ENCODE data around the gene PCNX3. TPM values are rescaled to one million over a fixed set of nuclear protein-coding genes. Genes with fewer than 3 reads are reported as not detected.
A peak's percentile ranks its signal among the peaks of the same experiment; 100 is the strongest.
"Not testable (repeated sequence)": the region's sequence is repeated elsewhere in the genome, so short reads cannot be mapped to it uniquely, and the experiment has no call there.

PCNX3 gene
- total RNA-seq, 1 experiment from 2014 or later: 25.9 TPM

DNA sequence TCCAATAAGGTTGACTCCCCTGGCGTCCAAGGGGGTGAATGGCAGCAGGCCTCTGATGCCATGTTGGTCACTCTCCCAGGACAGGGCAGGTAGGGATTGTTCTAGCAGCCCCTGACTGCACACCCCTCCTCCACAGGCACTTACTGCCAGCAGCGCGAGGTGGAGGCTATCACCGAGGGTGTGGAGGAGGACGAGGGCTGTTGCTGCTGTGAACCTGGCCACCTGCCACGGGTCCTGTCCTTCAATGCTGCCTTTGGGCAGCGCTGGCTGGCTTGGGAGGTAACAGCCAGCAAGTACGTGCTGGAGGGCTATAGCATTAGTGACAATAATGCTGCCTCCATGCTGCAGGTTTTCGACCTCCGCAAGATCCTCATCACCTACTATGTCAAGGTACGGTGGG is 14.6 kb downstream of the PCNX3 start:
- Histone ChIP-seq H3K4me3 (ENCODE audit: insufficient read depth, low read depth, low read length) (no peak overlapping the region), H3K36me3 (replicated peaks; ENCODE audit: control insufficient read depth, insufficient read depth, low read length) (peaks cover 51% of the 10 kb centered on the region), H3K27me3 (ENCODE audit: control insufficient read depth, insufficient read depth, low read length) (no peaks in the 10 kb centered on the region)
- no peak for DNase-seq

DNA sequence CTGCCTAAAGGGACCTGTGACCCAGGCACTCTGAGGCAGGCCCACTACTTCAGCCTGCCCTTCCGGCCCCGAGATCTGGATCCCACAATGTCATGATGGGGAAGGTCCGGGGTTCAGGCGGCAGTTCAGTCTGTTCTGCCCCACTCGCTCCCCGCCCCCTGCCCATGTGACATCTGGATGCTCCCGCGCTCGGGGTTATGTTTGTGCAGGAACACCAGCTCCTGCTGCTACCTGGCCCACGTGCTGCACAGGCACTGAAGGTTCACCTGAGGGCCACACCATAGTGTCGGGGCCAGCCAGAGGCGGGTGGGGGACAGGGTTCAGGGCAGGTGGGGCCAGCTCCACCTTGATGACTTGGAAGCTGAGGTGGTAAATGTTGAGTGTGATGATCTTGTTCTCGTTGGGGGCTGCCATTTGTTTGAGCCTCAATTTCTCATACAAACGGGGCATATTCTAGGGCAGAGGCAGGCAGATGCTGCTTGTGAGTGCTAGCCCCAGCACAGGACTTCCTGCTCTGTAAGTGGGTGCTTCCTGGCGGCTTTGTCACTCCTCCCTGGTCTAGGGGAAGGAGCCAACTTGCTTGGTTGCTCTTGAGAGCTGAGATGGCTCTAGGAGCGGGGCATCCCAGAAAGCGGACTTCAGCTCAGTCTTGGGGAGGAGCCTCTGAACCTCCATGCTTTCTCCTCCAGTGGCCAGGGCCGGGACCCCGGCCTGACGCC is 18.0 kb downstream of the PCNX3 start:
- no peak for DNase-seq
- H3K36me3 ChIP-seq (replicated peaks; ENCODE audit: control insufficient read depth, insufficient read depth, low read length): peaks cover 32% of the 10 kb centered on the region
- H3K27me3 ChIP-seq (ENCODE audit: control insufficient read depth, insufficient read depth, low read length): no peaks in the 10 kb centered on the region
- no peak overlapping the region for H3K4me3 ChIP-seq (ENCODE audit: insufficient read depth, low read depth, low read length)

DNA sequence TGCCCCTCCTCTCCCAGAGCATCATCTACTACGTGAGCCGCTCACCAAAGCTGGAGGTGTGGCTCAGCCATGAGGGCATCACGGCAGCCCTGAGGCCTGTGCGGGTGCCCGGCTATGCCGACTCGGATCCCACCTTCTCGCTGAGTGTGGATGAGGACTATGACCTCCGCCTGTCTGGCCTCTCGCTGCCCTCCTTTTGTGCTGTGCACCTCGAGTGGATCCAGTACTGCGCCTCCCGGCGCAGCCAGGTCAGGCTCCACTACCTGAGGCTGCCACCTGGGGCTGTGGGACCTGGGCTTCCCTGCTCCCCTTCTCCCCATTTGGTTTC is 18.5 kb downstream of the PCNX3 start:
- no peak for DNase-seq
- Histone ChIP-seq H3K36me3 (replicated peaks; ENCODE audit: control insufficient read depth, insufficient read depth, low read length) (peaks cover 29% of the 10 kb centered on the region), H3K27me3 (ENCODE audit: control insufficient read depth, insufficient read depth, low read length) (no peaks in the 10 kb centered on the region), H3K4me3 (ENCODE audit: insufficient read depth, low read depth, low read length) (no peak overlapping the region)

DNA sequence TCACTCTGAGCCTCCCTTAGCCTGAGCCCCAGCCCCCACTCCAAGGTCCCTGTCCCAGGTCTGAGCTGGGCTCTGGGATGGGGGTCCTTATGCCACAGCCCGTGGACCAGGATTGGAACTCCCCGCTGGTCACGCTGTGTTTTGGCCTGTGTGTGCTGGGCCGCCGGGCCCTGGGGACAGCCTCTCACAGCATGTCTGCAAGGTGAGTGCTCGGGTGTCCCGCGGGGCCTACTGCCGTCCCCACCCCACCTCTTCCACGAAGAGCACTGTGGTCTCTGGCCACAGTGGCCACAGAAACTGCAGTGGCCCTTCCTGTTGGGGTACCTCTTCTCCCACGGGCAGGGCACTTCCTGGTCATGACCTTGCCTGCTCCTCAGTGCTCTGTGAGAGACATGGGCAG is 18.9 kb downstream of the PCNX3 start:
- Histone ChIP-seq H3K36me3 (replicated peaks; ENCODE audit: control insufficient read depth, insufficient read depth, low read length) (peaks cover 26% of the 10 kb centered on the region), H3K27me3 (ENCODE audit: control insufficient read depth, insufficient read depth, low read length) (no peaks in the 10 kb centered on the region), H3K4me3 (ENCODE audit: insufficient read depth, low read depth, low read length) (no peak overlapping the region)
- no peak for DNase-seq

DNA sequence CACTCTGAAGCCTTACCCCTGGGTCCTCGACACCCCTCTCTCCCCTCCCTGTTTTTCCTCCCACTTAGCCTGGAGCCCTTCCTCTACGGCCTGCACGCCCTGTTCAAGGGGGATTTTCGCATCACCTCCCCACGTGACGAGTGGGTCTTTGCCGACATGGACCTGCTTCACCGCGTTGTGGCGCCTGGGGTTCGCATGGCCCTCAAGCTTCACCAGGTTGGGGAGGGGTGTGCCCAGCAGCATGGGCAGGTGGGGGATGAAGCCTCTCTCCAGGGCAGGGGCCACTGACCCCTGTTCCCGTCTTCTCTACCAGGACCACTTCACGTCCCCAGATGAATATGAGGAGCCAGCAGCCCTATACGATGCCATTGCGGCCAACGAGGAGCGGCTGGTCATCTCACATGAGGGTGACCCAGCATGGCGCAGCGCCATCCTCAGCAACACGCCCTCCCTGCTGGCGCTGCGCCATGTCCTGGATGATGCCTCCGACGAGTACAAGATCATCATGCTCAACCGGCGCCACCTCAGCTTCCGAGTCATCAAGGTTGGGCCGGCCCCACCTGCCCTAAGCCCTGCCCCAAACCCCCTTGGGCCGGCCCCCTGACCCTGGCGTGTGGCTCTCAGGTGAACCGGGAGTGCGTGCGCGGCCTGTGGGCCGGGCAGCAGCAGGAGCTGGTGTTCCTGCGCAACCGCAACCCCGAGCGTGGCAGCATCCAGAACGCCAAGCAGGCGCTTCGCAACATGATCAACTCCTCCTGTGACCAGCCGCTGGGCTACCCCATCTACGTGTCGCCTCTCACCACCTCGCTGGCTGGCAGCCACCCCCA is 19.5 kb downstream of the PCNX3 start:
- DNase-seq: no peak
- Histone ChIP-seq H3K36me3 (replicated peaks; ENCODE audit: control insufficient read depth, insufficient read depth, low read length) (peaks cover 20% of the 10 kb centered on the region), H3K4me3 (ENCODE audit: insufficient read depth, low read depth, low read length) (no peak overlapping the region), H3K27me3 (ENCODE audit: control insufficient read depth, insufficient read depth, low read length) (no peaks in the 10 kb centered on the region)

DNA sequence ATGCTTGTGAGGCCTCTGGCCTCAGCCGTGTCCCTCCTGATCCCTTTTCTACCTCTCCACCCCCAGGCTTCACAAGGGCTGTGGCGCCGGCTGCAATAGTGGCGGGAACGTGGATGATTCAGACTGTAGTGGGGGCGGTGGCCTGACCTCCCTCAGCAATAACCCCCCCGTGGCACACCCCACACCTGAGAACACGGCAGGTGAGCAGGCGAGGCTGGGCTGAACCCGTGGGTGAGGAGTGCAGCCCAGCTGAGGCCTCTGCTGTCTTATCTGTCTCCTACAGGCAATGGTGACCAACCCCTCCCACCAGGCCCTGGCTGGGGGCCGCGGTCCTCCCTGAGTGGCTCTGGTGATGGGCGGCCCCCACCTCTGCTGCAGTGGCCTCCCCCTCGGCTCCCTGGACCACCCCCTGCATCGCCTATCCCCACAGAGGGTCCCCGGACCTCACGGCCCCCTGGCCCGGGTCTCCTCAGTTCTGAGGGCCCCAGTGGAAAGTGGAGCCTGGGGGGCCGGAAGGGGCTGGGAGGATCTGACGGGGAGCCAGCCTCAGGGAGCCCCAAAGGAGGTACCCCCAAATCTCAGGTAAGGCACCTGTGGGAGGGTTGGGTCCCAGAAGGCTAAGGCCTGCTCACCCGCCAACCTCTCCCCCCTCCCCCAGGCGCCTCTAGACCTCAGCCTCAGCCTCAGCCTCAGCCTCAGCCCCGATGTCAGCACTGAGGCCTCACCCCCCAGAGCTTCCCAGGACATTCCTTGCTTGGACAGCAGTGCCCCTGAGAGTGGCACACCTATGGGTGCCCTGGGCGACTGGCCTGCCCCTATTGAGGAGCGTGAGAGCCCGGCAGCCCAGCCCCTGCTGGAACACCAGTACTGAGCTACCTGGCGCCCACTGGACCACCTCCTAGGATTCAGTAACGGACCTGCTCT is 20.8 kb downstream of the PCNX3 start:
- no peaks in the 10 kb centered on the region for H3K27me3 ChIP-seq (ENCODE audit: control insufficient read depth, insufficient read depth, low read length)
- peaks cover 15% of the 10 kb centered on the region for H3K36me3 ChIP-seq (replicated peaks; ENCODE audit: control insufficient read depth, insufficient read depth, low read length)
- DNase-seq: no peak
- no peak overlapping the region for H3K4me3 ChIP-seq (ENCODE audit: insufficient read depth, low read depth, low read length)

DNA sequence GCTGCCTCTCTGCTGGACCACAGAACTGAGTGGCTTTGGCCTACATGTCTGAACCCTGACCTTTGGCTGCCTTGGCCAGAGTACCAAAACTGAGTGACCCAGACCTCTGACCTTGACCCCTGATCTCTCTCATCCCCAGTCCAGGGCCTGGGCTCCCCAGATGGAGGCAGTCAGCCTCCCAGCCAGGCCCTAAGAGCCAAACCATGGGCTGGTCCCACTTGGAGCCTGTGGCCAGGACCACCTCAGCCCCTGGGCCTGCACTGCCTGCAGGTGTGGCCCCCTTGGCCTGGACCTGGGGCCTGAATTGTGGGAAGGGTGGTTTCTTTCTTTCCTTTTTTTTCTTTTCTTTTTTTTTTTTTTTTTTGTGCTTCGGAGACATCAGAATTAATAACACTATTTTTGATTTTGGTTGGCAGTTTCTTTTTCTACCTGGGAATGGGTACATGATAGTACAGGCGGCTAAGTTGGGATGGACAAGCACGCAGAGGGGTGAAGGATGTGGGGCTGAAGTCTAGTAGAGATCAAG is 21.5 kb downstream of the PCNX3 start:
- no peaks in the 10 kb centered on the region for H3K27me3 ChIP-seq (ENCODE audit: control insufficient read depth, insufficient read depth, low read length)
- no peak for DNase-seq
- no peak overlapping the region for H3K4me3 ChIP-seq (ENCODE audit: insufficient read depth, low read depth, low read length)
- peaks cover 15% of the 10 kb centered on the region for H3K36me3 ChIP-seq (replicated peaks; ENCODE audit: control insufficient read depth, insufficient read depth, low read length)

DNA sequence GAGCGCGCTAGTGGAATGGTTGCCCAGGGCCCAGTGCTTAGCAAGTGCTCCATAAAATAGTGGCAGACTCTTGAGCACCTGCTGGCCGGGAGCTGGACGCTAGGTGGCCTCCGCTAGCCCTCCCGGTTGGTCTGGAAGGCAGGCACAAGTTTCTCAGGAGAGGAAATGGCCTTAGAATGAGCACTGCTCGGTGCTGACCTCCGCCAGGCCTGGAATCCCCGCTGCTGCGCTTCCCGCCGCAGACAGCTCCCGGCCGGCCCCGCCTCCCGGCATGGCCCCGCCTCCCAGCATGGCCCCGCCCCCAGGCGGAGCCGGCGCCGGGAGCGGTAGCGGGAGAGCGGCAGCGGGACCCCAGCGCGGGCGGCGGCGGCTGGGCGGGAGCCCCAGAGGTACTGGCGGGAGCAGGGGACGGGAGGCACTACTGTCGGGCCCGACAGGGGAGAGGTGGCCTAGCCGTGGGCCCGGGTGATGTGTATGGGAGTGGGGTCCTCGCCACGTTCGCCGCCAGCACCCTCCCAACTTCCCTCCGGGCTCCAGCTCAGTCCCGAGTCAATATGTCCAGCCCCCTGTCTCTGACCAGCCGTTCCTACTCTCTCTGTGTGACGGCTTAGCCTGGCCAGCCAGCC is 22.3 kb downstream of the PCNX3 start, which contains the start of gene SIPA1:
Gene SIPA1 (plus strand): TSS at position 308 of the 626 bp plus-strand sequence. CDS start 2,821 bp downstream, outside the sequence.
- peak; percentile 98 for DNase-seq
- peaks cover 15% of the 10 kb centered on the region for H3K36me3 ChIP-seq (replicated peaks; ENCODE audit: control insufficient read depth, insufficient read depth, low read length)
- peak within 1 kb of the TSS; percentile 80 for H3K4me3 ChIP-seq (ENCODE audit: insufficient read depth, low read depth, low read length)
- no peaks in the 10 kb centered on the region for H3K27me3 ChIP-seq (ENCODE audit: control insufficient read depth, insufficient read depth, low read length)

DNA sequence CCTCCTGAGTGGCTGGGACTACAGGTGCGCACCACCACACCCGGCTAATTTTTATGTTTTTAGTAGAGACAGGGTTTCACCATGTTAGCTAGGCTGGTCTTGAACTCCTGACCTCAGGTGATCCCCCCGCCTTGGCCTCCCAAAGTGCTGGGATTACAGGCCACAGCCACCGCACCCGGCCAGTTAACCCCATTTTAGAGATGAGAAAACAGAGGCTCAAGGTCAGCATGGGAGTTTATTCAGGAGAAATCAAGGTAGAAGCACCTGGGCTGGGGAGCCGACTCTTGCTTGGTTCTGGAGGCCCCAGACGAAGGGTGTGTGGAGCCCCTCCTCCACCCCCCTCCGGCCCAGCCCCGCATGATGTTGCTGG is 23.6 kb downstream of the PCNX3 start:
- H3K36me3 ChIP-seq (replicated peaks; ENCODE audit: control insufficient read depth, insufficient read depth, low read length): peaks cover 11% of the 10 kb centered on the region
- not testable (repeated sequence) for DNase-seq; H3K4me3 ChIP-seq (ENCODE audit: insufficient read depth, low read depth, low read length); H3K27me3 ChIP-seq (ENCODE audit: control insufficient read depth, insufficient read depth, low read length)

DNA sequence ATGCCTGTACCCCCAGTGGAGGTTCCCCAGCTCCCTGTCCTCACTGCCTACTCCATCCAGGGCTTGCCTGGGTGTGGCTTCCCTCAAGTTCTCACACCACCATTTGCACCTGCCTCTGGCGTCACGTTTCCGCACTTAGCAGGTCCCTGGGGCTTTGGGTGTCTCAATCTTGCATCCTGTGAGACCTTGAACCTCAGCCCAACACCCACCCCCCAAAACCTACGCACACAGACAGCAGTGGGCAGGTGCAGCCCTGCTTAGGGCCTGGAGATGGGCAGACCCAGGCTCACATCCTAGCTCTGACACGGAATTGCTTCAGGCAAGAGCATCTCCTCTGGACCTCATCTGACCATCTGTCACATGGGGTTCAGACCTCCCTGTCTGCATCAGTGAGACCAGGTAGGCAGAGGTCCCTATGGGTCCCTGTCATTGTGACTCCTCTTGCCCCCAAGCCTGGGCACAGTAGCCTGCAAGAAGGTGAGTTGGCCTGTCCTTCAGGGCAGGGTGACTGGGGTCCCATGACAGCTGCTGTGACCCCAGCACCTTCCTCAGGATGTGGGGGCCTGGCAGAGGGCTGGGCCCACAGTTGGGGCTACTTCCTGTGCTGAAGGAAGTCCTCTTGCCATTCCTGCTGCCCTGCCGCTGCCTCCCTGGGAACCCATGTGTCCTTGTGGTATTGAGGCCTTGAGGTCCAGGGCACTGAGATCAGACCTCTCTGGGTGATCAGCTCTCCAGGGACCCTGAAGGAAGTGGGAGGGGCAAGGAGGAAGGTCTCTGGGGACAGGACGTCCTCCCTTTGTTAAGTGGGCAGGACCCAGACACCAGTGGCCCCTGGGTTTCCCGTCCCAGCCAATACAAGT is 24.3 kb downstream of the PCNX3 start:
- no peak for DNase-seq
- H3K36me3 ChIP-seq (replicated peaks; ENCODE audit: control insufficient read depth, insufficient read depth, low read length): peaks cover 10% of the 10 kb centered on the region
- no peak overlapping the region for H3K4me3 ChIP-seq (ENCODE audit: insufficient read depth, low read depth, low read length)
- no peaks in the 10 kb centered on the region for H3K27me3 ChIP-seq (ENCODE audit: control insufficient read depth, insufficient read depth, low read length)

DNA sequence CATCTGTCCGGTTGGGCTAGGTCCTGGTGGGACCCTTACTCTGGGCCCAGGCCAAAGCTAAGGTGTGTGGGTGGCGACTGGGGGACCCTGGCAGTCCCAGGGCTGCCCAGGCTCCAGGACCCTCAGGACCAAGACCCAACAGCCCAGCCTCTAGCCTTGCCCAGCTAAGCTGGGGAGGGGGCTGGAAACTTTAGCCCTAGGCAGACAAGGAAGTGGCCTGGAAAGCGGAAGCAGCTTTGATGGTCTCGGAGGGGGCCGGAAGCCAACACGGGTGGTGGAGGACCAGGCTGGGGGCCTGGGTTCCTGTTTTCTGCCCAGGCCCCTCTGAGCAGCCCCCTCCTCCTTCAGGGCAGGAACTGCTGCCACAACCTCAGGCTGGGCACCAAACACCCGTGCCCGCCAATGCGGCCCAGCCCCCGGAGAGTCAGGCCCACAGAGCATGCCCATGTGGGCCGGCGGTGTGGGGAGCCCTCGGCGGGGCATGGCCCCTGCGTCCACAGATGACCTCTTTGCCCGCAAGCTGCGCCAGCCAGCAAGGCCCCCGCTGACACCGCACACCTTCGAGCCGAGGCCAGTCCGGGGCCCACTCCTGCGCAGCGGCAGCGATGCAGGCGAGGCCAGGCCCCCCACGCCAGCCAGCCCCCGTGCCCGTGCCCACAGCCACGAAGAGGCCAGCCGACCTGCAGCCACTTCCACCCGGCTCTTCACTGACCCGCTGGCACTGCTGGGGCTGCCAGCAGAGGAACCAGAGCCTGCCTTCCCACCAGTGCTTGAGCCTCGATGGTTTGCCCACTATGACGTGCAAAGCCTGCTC is 25.1 kb downstream of the PCNX3 start:
- H3K27me3 ChIP-seq (ENCODE audit: control insufficient read depth, insufficient read depth, low read length): no peaks in the 10 kb centered on the region
- DNase-seq: no peak
- H3K36me3 ChIP-seq (replicated peaks; ENCODE audit: control insufficient read depth, insufficient read depth, low read length): peaks cover 8% of the 10 kb centered on the region
- H3K4me3 ChIP-seq (ENCODE audit: insufficient read depth, low read depth, low read length): no peak overlapping the region

DNA sequence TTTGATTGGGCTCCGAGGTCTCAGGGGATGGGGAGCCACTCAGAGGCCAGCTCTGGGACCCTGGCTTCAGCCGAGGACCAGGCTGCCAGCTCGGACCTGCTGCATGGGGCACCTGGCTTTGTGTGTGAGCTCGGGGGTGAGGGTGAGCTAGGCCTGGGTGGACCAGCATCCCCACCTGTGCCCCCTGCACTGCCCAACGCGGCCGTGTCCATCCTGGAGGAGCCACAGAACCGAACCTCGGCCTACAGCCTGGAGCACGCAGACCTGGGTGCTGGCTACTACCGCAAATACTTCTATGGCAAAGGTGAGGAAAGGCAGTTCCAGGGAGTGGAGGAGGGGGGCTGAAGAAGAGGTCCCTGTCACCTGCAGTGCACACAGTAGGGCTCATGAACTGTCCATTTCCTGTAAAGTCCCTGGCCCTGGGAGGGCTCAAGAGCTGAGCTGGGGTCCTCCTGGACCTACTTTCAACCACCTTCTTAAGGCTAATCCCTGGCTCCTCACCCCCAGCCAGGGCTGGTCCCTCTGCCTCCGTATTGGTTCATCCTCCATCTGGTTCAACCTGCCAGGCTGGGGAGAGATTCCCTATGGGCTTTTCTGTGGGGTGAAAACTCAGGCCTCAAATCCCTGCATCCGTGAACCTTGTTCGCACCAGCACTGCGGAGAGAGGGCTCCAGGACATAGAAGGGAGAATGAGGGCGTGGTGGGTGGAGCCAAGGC is 25.9 kb downstream of the PCNX3 start:
- H3K36me3 ChIP-seq (replicated peaks; ENCODE audit: control insufficient read depth, insufficient read depth, low read length): peaks cover 5% of the 10 kb centered on the region
- no peak for DNase-seq
- no peaks in the 10 kb centered on the region for H3K27me3 ChIP-seq (ENCODE audit: control insufficient read depth, insufficient read depth, low read length)
- H3K4me3 ChIP-seq (ENCODE audit: insufficient read depth, low read depth, low read length): peak overlapping the region; percentile 6; the same call in 1 of the 2 replicates
